Smooth muscle cell (in vitro differentiated cells): ENCODE measurements around the gene FUCA1. TPM values are rescaled to one million over a fixed set of nuclear protein-coding genes. Genes with fewer than 3 reads are reported as not detected.

ENCODE experiments used
- DNase-seq: peaks from one replicate; lab custom pipeline; 2025; ENCODE audit not compliant: unreplicated experiment; lab: John Stamatoyannopoulos, UW
- H2AFZ ChIP-seq: fragments of 200-600 bp; sonication (generic); 2 replicates; pipeline ENCODE4 v1.6.0; 2016; ENCODE audit warnings: antibody characterized with exemption, low read depth, mild to moderate bottlenecking
- H3F3A ChIP-seq: fragments of 200-600 bp; sonication (generic); 2 replicates; pipeline ENCODE4 v1.6.0; 2017; ENCODE audit warnings: antibody characterized with exemption, low read depth
- H3K27ac ChIP-seq: fragments of 200-600 bp; sonication (generic); 2 replicates; pipeline ENCODE4 v1.5.1; 2016; ENCODE audit warnings: low read depth, mild to moderate bottlenecking
- H3K27me3 ChIP-seq: fragments of 200-600 bp; sonication (generic); 2 replicates; pipeline ENCODE4 v1.6.1; 2016; ENCODE audit warnings: low read depth, mild to moderate bottlenecking
- H3K36me3 ChIP-seq: fragments of 200-600 bp; sonication (generic); 2 replicates; pipeline ENCODE4 v1.5.1; 2016; ENCODE audit warnings: low read depth
- H3K4me1 ChIP-seq: fragments of 200-600 bp; sonication (generic); 2 replicates; pipeline ENCODE4 v1.5.1; 2016; ENCODE audit warnings: low read depth
- H3K4me2 ChIP-seq: fragments of 200-600 bp; sonication (generic); 2 replicates; pipeline ENCODE4 v1.6.0; 2016; ENCODE audit warnings: mild to moderate bottlenecking
- H3K4me3 ChIP-seq: fragments of 200-600 bp; sonication (generic); 2 replicates; pipeline ENCODE4 v1.5.1; 2016; ENCODE audit warnings: mild to moderate bottlenecking
- H3K79me2 ChIP-seq: fragments of 200-600 bp; sonication (generic); 2 replicates; pipeline ENCODE4 v1.6.0; 2016; ENCODE audit warnings: low read depth, mild to moderate bottlenecking
- H3K9ac ChIP-seq: fragments of 200-600 bp; sonication (generic); 2 replicates; pipeline ENCODE4 v1.6.0; 2016; ENCODE audit warnings: low read depth
- H3K9me3 ChIP-seq: fragments of 200-600 bp; sonication (generic); replicated peaks from 2 replicates; pipeline ENCODE4 v1.5.1; 2016; ENCODE audit warnings: low read depth
- H4K20me1 ChIP-seq: fragments of 200-600 bp; sonication (generic); 2 replicates; pipeline ENCODE4 v1.6.0; 2016; ENCODE audit warnings: low read depth
- CTCF ChIP-seq: fragments of 200-600 bp; sonication (generic); IDR thresholded peaks from 2 replicates; pipeline ENCODE4 v1.5.1; 2017; ENCODE audit warnings: borderline replicate concordance, mild to moderate bottlenecking, antibody characterized with exemption; ENCODE audit not compliant: insufficient read depth, poor library complexity, severe bottlenecking
- WGBS: methylation state at CpG from one replicate; pipeline ENCODE4 v1.1.7; 2016; ENCODE audit warnings: low lambda C conversion rate; 5-methylcytosine and 5-hydroxymethylcytosine counted together
- polyA plus RNA-seq: library from polyadenylated mRNA; unstranded; fragments of >200 nt; fragmentation: Nextera tagmentation; extraction: Ambion mirVana; gene quantifications from 2 replicates; pipeline ENCODE4 v1.2.1, GENCODE V29; 2016
- total RNA-seq: library from RNA; depleted of rRNA; stranded (reverse); fragments of >200 nt; gene quantifications from 2 replicates; pipeline ENCODE4 v1.2.3, GENCODE V29; 2014

Gene FUCA1
- total and polyA plus RNA-seq, 2 experiments from 2014 or later: 10.4 to 19.0 TPM

- H4K20me1 ChIP-seq: no peaks in the 10 kb centered on the region
- H2AFZ ChIP-seq: peak within 1 kb of the TSS; percentile 85
- no peaks in the 10 kb centered on the region for H3K36me3 ChIP-seq
- H3K4me1 ChIP-seq: peaks cover 5% of the 10 kb centered on the region
- peak within 1 kb of the TSS; percentile 85 for H3K4me3 ChIP-seq
- no peaks in the 10 kb centered on the region for H3K27me3 ChIP-seq
- peaks cover 17% of the 10 kb centered on the region for H3F3A ChIP-seq
- DNase-seq: peak; percentile 86
- no peaks in the 10 kb centered on the region for H3K79me2 ChIP-seq
- peak within 1 kb of the TSS; percentile 89 for H3K9ac ChIP-seq
- H3K4me2 ChIP-seq: peak within 1 kb of the TSS; percentile 98
- WGBS: under 1% methylated on average over 26 of the region's 82 CpGs
- no peak for TF ChIP-seq CTCF
- no peaks in the 10 kb centered on the region for H3K9me3 ChIP-seq
- peak within 1 kb of the TSS; percentile 84 for H3K27ac ChIP-seq
Observed at GRCh38 chr1:23800400-23801337, 67.4 kb downstream of the FUCA1 start, which contains the start of gene GALE. TSS of gene GALE (minus strand) at chr1:23800754. CDS start at chr1:23799007, 1,747 bp downstream.

GRCh38 chr1:23799570-23800399 lies 68.3 kb downstream of the FUCA1 start:
- peak overlapping the region; percentile 84 for H3K27ac ChIP-seq
- H3K4me1 ChIP-seq: peaks cover 5% of the 10 kb centered on the region
- H3K79me2 ChIP-seq: no peaks in the 10 kb centered on the region
- no peak overlapping the region for H2AFZ ChIP-seq
- DNase-seq: no peak
- peak overlapping the region; percentile 98 for H3K4me2 ChIP-seq
- H3K9me3 ChIP-seq: no peaks in the 10 kb centered on the region
- peaks cover 17% of the 10 kb centered on the region for H3F3A ChIP-seq
- H3K27me3 ChIP-seq: no peaks in the 10 kb centered on the region
- H3K36me3 ChIP-seq: no peaks in the 10 kb centered on the region
- peak overlapping the region; percentile 85 for H3K4me3 ChIP-seq
- 2% methylated on average over 44 of the region's 48 CpGs for WGBS
- H3K9ac ChIP-seq: peak overlapping the region; percentile 89
- TF ChIP-seq CTCF: no peak
- no peaks in the 10 kb centered on the region for H4K20me1 ChIP-seq

- Histone ChIP-seq H3K9ac (no peak overlapping the region), H3K4me1 (peaks cover 5% of the 10 kb centered on the region), H4K20me1 (no peaks in the 10 kb centered on the region), H3K36me3 (no peaks in the 10 kb centered on the region), H3K9me3 (no peaks in the 10 kb centered on the region), H2AFZ (no peak overlapping the region), H3F3A (peaks cover 17% of the 10 kb centered on the region), H3K79me2 (no peaks in the 10 kb centered on the region), H3K27me3 (no peaks in the 10 kb centered on the region), H3K27ac (peak overlapping the region; percentile 84), H3K4me2 (peak overlapping the region; percentile 98), H3K4me3 (peak overlapping the region; percentile 85)
- no peak for DNase-seq
- WGBS: 56% methylated on average over 7 of the region's 7 CpGs
- TF ChIP-seq CTCF: no peak
Observed at GRCh38 chr1:23799255-23799569, 68.9 kb downstream of the FUCA1 start.
